Bronchial epithelial cell (primary cell): ENCODE results near the gene ERLIN1. TPM values are rescaled to one million over a fixed set of nuclear protein-coding genes. Genes with fewer than 3 reads are reported as not detected.

Experiments
- DNase-seq: peaks from one replicate; pipeline ENCODE4 v3.0.0-alpha.2; 2010; ENCODE audit warnings: low read depth
- FAIRE-seq: peaks from 2 replicates; lab custom pipeline; 2011; peaks lifted over from hg19 to GRCh38; lab: Jason Lieb, UNC
- H3K27me3 ChIP-seq: 2 replicates; pipeline ENCODE4 v1.5.1; 2011; ENCODE audit warnings: low read length; ENCODE audit not compliant: control insufficient read depth, insufficient read depth
- H3K36me3 ChIP-seq: 2 replicates; pipeline ENCODE4 v1.5.1; 2011; ENCODE audit warnings: low read length; ENCODE audit not compliant: control insufficient read depth, insufficient read depth
- H3K4me3 ChIP-seq: 2 replicates; pipeline ENCODE4 v1.5.1; 2011; ENCODE audit warnings: mild to moderate bottlenecking, low read depth, low read length, control low read depth
- CTCF ChIP-seq: IDR thresholded peaks from 2 replicates; pipeline ENCODE4 v1.5.1; 2011; ENCODE audit warnings: mild to moderate bottlenecking, moderate library complexity, low read length, control low read depth, inconsistent platforms; ENCODE audit not compliant: insufficient read depth, severe bottlenecking
- total RNA-seq: library from RNA; depleted of rRNA; stranded (reverse); fragments of >200 nt; gene quantifications from 2 replicates; pipeline ENCODE4 v1.2.1, GENCODE V29; 2014

ERLIN1 gene
- total RNA-seq, 1 donor from 2014 or later: 31.6 TPM

DNA sequence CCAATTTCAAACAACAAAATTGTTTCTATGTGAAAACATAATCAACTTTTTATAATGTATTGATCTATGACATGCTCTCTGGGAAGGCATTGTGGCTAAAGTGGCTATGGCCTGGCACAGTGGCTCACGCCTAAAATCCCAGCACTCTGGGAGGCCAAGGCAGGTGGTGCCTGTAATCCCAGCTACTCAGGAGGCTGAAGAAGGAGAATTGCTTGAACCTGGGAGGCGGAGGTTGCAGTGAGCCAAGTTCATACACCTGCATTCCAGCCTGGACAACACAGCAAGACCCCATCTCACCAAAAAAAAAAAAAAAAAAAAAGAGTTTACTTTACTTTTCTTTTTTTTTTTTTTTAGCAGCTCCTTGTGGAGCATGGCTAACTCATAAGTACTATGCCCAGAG, 65.3 kb downstream of the ERLIN1 start:
- DNase-seq (no peak), FAIRE-seq (no peak)
- TF ChIP-seq CTCF: no peak
- Histone ChIP-seq H3K36me3 (no peaks in the 10 kb centered on the region), H3K27me3 (no peaks in the 10 kb centered on the region), H3K4me3 (no peak overlapping the region)

DNA sequence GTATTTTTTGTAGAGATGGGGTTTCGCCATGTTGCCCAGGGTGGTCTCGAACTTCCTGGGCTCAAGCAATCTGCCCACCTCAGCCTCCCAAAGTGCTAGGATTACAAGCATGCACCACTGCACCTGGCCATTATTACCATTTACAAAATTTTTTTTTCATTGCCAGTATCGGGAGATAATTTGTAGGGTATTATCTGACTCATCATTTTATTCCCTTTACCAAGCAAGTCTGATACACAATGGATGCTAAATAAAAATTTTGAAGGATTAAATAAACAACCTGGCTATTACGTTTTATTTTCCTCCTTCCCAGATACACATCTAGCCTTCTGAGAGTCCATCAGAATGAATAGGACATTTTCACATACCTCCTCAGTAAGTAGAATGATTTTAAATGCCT, 66.1 kb downstream of the ERLIN1 start:
- Histone ChIP-seq H3K36me3 (no peaks in the 10 kb centered on the region), H3K27me3 (no peaks in the 10 kb centered on the region), H3K4me3 (no peak overlapping the region)
- DNase-seq (no peak), FAIRE-seq (no peak)
- TF ChIP-seq CTCF: no peak

DNA sequence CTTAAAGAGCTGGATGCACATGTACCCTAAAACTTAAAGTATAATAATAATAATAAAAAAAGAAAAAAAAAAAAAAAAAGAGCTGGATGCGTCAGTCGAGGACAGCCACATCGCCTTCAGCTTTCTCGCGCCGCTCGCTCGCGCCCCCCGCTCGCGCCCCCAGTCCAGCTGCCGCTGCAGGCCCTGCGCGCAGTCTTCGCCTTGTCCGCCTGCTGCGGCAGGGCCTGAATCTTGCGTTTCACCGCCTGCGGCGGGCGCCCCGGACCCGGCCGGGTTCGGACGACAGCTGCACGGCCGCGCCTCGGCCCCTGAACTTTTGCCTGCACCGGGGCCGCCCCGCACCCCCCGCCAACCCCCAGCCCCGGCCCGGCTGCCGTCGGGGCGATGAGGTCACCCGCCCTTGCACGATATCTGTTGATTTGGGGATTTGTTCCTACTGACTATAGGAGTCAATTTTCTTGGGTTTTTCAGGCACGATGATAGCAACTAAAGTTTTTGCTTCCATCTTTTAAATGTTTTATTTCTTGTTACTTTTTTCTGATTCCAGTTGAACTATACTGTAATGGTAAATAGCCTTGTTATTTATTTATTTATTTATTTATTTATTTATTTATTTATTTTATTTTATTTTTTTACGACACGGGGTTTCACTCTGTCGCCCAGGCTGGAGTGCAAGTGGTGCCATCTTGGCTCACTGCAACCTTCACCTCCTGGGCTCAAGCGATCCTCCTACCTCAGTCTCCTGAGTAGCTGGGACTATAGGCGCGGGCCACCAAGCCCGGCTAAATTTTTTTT, 70.7 kb downstream of the ERLIN1 start:
- DNase-seq (no peak), FAIRE-seq (no peak)
- no peak for TF ChIP-seq CTCF
- Histone ChIP-seq H3K4me3 (no peak overlapping the region), H3K36me3 (no peaks in the 10 kb centered on the region), H3K27me3 (peaks cover 1% of the 10 kb centered on the region)

DNA sequence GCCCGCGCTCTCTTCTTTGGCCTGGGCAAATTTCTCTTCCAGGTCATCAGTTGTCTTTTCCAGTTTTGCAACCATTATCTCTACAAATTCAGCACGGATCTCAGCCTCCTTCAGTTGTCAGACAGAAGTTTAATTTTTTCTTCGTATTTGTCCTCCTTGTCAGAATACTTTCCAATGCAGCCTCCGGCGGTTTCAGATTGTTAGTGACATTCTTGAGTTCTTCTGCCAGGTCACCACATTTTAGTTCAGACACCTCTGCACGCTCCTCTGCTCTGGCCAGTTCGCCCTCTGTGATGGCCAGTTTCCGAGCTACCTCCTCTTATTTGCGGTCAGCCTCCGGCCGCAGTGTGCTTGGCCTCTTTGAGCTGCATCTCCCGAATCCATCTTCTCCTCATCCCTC, 71.4 kb downstream of the ERLIN1 start:
- no peak for DNase-seq
- no peak for FAIRE-seq
- no peak overlapping the region for H3K4me3 ChIP-seq
- H3K27me3 ChIP-seq: peaks cover 1% of the 10 kb centered on the region
- TF ChIP-seq CTCF: no peak
- H3K36me3 ChIP-seq: no peaks in the 10 kb centered on the region

GRCh38 chr10:100109670-100110069, 76.2 kb downstream of the ERLIN1 start:
- no peak for TF ChIP-seq CTCF
- Histone ChIP-seq H3K4me3 (no peak overlapping the region), H3K27me3 (peaks cover 1% of the 10 kb centered on the region), H3K36me3 (no peaks in the 10 kb centered on the region)
- DNase-seq: peak; percentile 7
- no peak for FAIRE-seq

- TF ChIP-seq CTCF: no peak
- FAIRE-seq (no peak), DNase-seq (no peak)
- H3K27me3 ChIP-seq: no peaks in the 10 kb centered on the region
- no peaks in the 10 kb centered on the region for H3K36me3 ChIP-seq
- H3K4me3 ChIP-seq: no peak overlapping the region
Measured at GRCh38 chr10:100106865-100107264, 79.0 kb downstream of the ERLIN1 start.
